Frontal cortex (tissue), 4 donors: ENCODE data around the gene ZNF519. TPM values are rescaled to one million over a fixed set of nuclear protein-coding genes. Genes with fewer than 3 reads are reported as not detected.

Experiments used
- DNase-seq, 2 donors: peaks; one replicate each; pipeline ENCODE4 v3.0.0; 2012; ENCODE audit warnings: low spot score in 2 of 2
- FAIRE-seq: peaks from 2 replicates; lab custom pipeline; 2012; peaks lifted over from hg19 to GRCh38; lab: Jason Lieb, UNC
- total RNA-seq: library from RNA; depleted of rRNA; stranded (reverse); fragments of >200 nt; gene quantifications from one replicate; pipeline ENCODE4 v1.2.3, GENCODE V29; 2014
- donor health status: control.
- donor health status: control.
- donor health status: control.

The ZNF519 gene
- total RNA-seq, 1 donor from 2014 or later: 46.1 TPM

GRCh38 chr18:14104906-14105748 is 27.1 kb downstream of the ZNF519 start:
- no peak for DNase-seq
- no peak for FAIRE-seq

- DNase-seq: no peak
- no peak for FAIRE-seq
Measured at GRCh38 chr18:14104201-14104600, 28.0 kb downstream of the ZNF519 start.

- FAIRE-seq: no peak
Measured at GRCh38 chr18:14100503-14101286, 31.5 kb downstream of the ZNF519 start.

GRCh38 chr18:14098428-14098827 is 33.8 kb downstream of the ZNF519 start:
- DNase-seq (no peak), FAIRE-seq (no peak)

More at GRCh38 chr18:14100503-14101286, 31.5 kb downstream of the ZNF519 start:
- DNase-seq: no peak

- DNase-seq: no peak
- FAIRE-seq: no peak
Measured at GRCh38 chr18:14097761-14098160, 34.5 kb downstream of the ZNF519 start.

- DNase-seq (no peak), FAIRE-seq (no peak)
Measured at GRCh38 chr18:14093307-14093915, 38.8 kb downstream of the ZNF519 start.

GRCh38 chr18:14092625-14093306 is 39.5 kb downstream of the ZNF519 start:
- FAIRE-seq (no peak), DNase-seq (no peak)

GRCh38 chr18:14089781-14090180 is 42.5 kb downstream of the ZNF519 start:
- no peak for FAIRE-seq
- DNase-seq: no peak

- FAIRE-seq: no peak
- no peak for DNase-seq
Measured at GRCh38 chr18:14089191-14089590, 43.0 kb downstream of the ZNF519 start.

GRCh38 chr18:14086458-14087231 is 45.6 kb downstream of the ZNF519 start:
- peak; percentile 13 for FAIRE-seq
- peak; percentile 3 to 23 for DNase-seq

GRCh38 chr18:14085770-14086457 is 46.3 kb downstream of the ZNF519 start:
- no peak for FAIRE-seq
- DNase-seq: no peak

GRCh38 chr18:14075196-14075595 is 57.0 kb downstream of the ZNF519 start:
- FAIRE-seq: no peak

GRCh38 chr18:14074187-14074586 is 58.0 kb downstream of the ZNF519 start:
- no peak for FAIRE-seq
- no peak for DNase-seq

More at GRCh38 chr18:14075196-14075595, 57.0 kb downstream of the ZNF519 start:
- DNase-seq: no peak

GRCh38 chr18:14053661-14054060 is 78.6 kb downstream of the ZNF519 start:
- DNase-seq (no peak), FAIRE-seq (no peak)

Other genes with a start within 250 kb of the ZNF519 start
- gene MC2R, start 216.9 kb downstream of the ZNF519 start, total RNA-seq: under 0.01 TPM